GM12892 (cell line): ENCODE results near the gene HSF2.

Source experiments
- POLR2A ChIP-seq: IDR thresholded peaks from 2 replicates; pipeline ENCODE4 v1.6.1; 2011; ENCODE audit warnings: low read depth, low read length, control low read depth
- POLR2AphosphoS5 ChIP-seq: IDR thresholded peaks from 2 replicates; pipeline ENCODE4 v1.6.1; 2011; ENCODE audit warnings: low read depth, low read length, control low read depth
- TAF1 ChIP-seq: IDR thresholded peaks from 2 replicates; pipeline ENCODE4 v1.6.1; 2011; ENCODE audit warnings: low read depth, mild to moderate bottlenecking, control low read depth, low read length, borderline replicate concordance

GRCh38 chr6:122472022-122472340, 72.5 kb downstream of the HSF2 start:
- TF ChIP-seq POLR2A (no peak), POLR2AphosphoS5 (no peak), TAF1 (no peak)
